Left ventricle myocardium inferior (tissue), 1 donor: Measurements from ENCODE around the gene KRTAP10-5. TPM values are rescaled to one million over a fixed set of nuclear protein-coding genes. Genes with fewer than 3 reads are reported as not detected.

ENCODE experiments used
- DNase-seq: peaks from one replicate; pipeline ENCODE4 v3.0.0-alpha.2; 2020
- H3K27ac ChIP-seq: fragments of 200-600 bp; replicated peaks from 2 replicates; pipeline ENCODE4 v1.8.0; 2021
- H3K27me3 ChIP-seq: fragments of 200-600 bp; 2 replicates; pipeline ENCODE4 v1.8.0; 2021; ENCODE audit warnings: low read depth
- H3K36me3 ChIP-seq: fragments of 200-600 bp; 2 replicates; pipeline ENCODE4 v1.8.0; 2021
- H3K4me1 ChIP-seq: fragments of 200-600 bp; 2 replicates; pipeline ENCODE4 v1.8.0; 2021
- H3K4me3 ChIP-seq: fragments of 200-600 bp; 2 replicates; pipeline ENCODE4 v1.8.0; 2021; ENCODE audit warnings: mild to moderate bottlenecking, moderate library complexity
- H3K9me3 ChIP-seq: fragments of 200-600 bp; replicated peaks from 2 replicates; pipeline ENCODE4 v1.8.0; 2021
- CTCF ChIP-seq: fragments of 200-600 bp; IDR thresholded peaks from 2 replicates; pipeline ENCODE4 v1.8.0; 2021; ENCODE audit warnings: antibody characterized with exemption, mild to moderate bottlenecking, borderline replicate concordance
- intact Hi-C: fragments of 100-400 bp; cut with micrococcal nuclease; formaldehyde crosslinking; loops from one replicate; pipeline ENCODE4 v1.11.0; 2022
- total RNA-seq: library from RNA; stranded (reverse); fragmentation: NEBNext Ultra II Directional; extraction: Animal tissue kit (Norgen Biotek cat#: 25700); gene quantifications from one replicate; pipeline ENCODE4 v1.2.1, GENCODE V29; 2021
- donor health status: DM: no; HTN: yes; CAD: no; lungs with severe emphysema.

KRTAP10-5 gene
- total RNA-seq, 1 donor from 2014 or later = not detected

GRCh38 chr21:44539991-44540666, 40.3 kb downstream of the KRTAP10-5 start, which contains the start of gene KRTAP10-1:
KRTAP10-1 (minus strand) TSS chr21:44540195; CDS start chr21:44540150, 45 bp downstream.
- no peak for DNase-seq
- intact Hi-C loops = no loop called here

GRCh38 chr21:44539046-44539445, 41.4 kb downstream of the KRTAP10-5 start:
- Histone ChIP-seq H3K27me3 (peaks cover 9% of the 10 kb centered on the region), H3K4me1 (no peaks in the 10 kb centered on the region), H3K36me3 (no peaks in the 10 kb centered on the region), H3K4me3 (no peak overlapping the region), H3K27ac (no peak overlapping the region), H3K9me3 (peaks cover 9% of the 10 kb centered on the region)
- no peak for TF ChIP-seq CTCF
- intact Hi-C loops = no loop called here
- no peak for DNase-seq

More at GRCh38 chr21:44539991-44540666, 40.3 kb downstream of the KRTAP10-5 start, which contains the start of gene KRTAP10-1:
- Histone ChIP-seq H3K27ac (no peak within 1 kb of the TSS), H3K4me3 (no peak within 1 kb of the TSS), H3K27me3 (peaks cover 9% of the 10 kb centered on the region), H3K9me3 (peaks cover 9% of the 10 kb centered on the region), H3K4me1 (no peaks in the 10 kb centered on the region), H3K36me3 (no peaks in the 10 kb centered on the region)
- no peak for TF ChIP-seq CTCF

- Histone ChIP-seq H3K9me3 (peaks cover 9% of the 10 kb centered on the region), H3K27ac (no peak overlapping the region), H3K4me1 (no peaks in the 10 kb centered on the region), H3K36me3 (no peaks in the 10 kb centered on the region), H3K27me3 (peaks cover 9% of the 10 kb centered on the region), H3K4me3 (no peak overlapping the region)
- no peak for DNase-seq
- intact Hi-C loops = no loop called here
- no peak for TF ChIP-seq CTCF
These were observed 42.2 kb downstream of the KRTAP10-5 start for GRCh38 chr21:44537930-44538911.

GRCh38 chr21:44535963-44536362, 44.4 kb downstream of the KRTAP10-5 start:
- Histone ChIP-seq H3K4me3 (no peak overlapping the region), H3K36me3 (no peaks in the 10 kb centered on the region), H3K27ac (no peak overlapping the region), H3K27me3 (peaks cover 19% of the 10 kb centered on the region), H3K4me1 (no peaks in the 10 kb centered on the region), H3K9me3 (no peaks in the 10 kb centered on the region)
- DNase-seq = no peak
- intact Hi-C loops = no loop called here
- TF ChIP-seq CTCF = no peak

GRCh38 chr21:44534688-44535087, 45.7 kb downstream of the KRTAP10-5 start:
- no peaks in the 10 kb centered on the region for H3K36me3 ChIP-seq
- DNase-seq = no peak
- H3K27me3 ChIP-seq = peaks cover 29% of the 10 kb centered on the region
- no peak overlapping the region for H3K4me3 ChIP-seq
- H3K4me1 ChIP-seq = no peaks in the 10 kb centered on the region
- no peak overlapping the region for H3K27ac ChIP-seq
- intact Hi-C loops = no loop called here
- H3K9me3 ChIP-seq = no peaks in the 10 kb centered on the region
- no peak for TF ChIP-seq CTCF
